Loucy (cell line): ENCODE results near the gene CCT7.
"Not testable (repeated sequence)": the region's sequence is repeated elsewhere in the genome, so short reads cannot be mapped to it uniquely, and the experiment has no call there.

ENCODE experiments used
- H2AFZ ChIP-seq: fragments of 200-600 bp; sonication (generic); 2 replicates; pipeline ENCODE4 v1.6.0; 2016; ENCODE audit warnings: antibody characterized with exemption, mild to moderate bottlenecking, low read length, moderate library complexity
- H3F3A ChIP-seq: fragments of 200-600 bp; 2 replicates; pipeline ENCODE4 v1.6.0; 2016; ENCODE audit warnings: antibody characterized with exemption, low read depth, mild to moderate bottlenecking
- H3K27me3 ChIP-seq: fragments of 200-600 bp; sonication (generic); 2 replicates; pipeline ENCODE4 v1.6.1; 2014; ENCODE audit warnings: low read length, mild to moderate bottlenecking; ENCODE audit not compliant: insufficient read depth, poor library complexity, severe bottlenecking
- H3K36me3 ChIP-seq: fragments of 200-600 bp; sonication (generic); 2 replicates; pipeline ENCODE4 v1.6.1; 2016; ENCODE audit warnings: low read length; ENCODE audit not compliant: insufficient read depth
- H3K4me1 ChIP-seq: fragments of 200-600 bp; sonication (generic); 2 replicates; pipeline ENCODE4 v1.5.1; 2014; ENCODE audit warnings: low read length, mild to moderate bottlenecking; ENCODE audit not compliant: insufficient read depth, poor library complexity, severe bottlenecking
- H3K4me2 ChIP-seq: fragments of 200-600 bp; sonication (generic); 2 replicates; pipeline ENCODE4 v1.6.0; 2014; ENCODE audit warnings: antibody characterized with exemption, low read length, low read depth, mild to moderate bottlenecking; ENCODE audit not compliant: poor library complexity, severe bottlenecking
- H3K4me3 ChIP-seq: fragments of 200-600 bp; sonication (generic); 2 replicates; pipeline ENCODE4 v1.5.1; 2014; ENCODE audit warnings: low read length, mild to moderate bottlenecking, mixed read lengths; ENCODE audit not compliant: poor library complexity, severe bottlenecking
- H3K79me2 ChIP-seq: fragments of 200-600 bp; sonication (generic); 2 replicates; pipeline ENCODE4 v1.6.1; 2014; ENCODE audit warnings: low read length; ENCODE audit not compliant: insufficient read depth
- H3K9ac ChIP-seq: fragments of 200-600 bp; sonication (generic); 2 replicates; pipeline ENCODE4 v1.6.0; 2014; ENCODE audit warnings: mild to moderate bottlenecking, low read depth, low read length, moderate library complexity; ENCODE audit not compliant: poor library complexity, severe bottlenecking
- H3K9me2 ChIP-seq: fragments of 200-600 bp; sonication (generic); replicated peaks from 2 replicates; pipeline ENCODE4 v1.6.1; 2016; ENCODE audit warnings: low read depth, low read length, mixed read lengths
- H3K9me3 ChIP-seq: fragments of 200-600 bp; sonication (generic); 2 replicates; pipeline ENCODE4 v1.6.1; 2014; ENCODE audit warnings: mild to moderate bottlenecking, antibody characterized with exemption, low read length, low read depth; ENCODE audit not compliant: insufficient read depth
- H4K20me1 ChIP-seq: fragments of 200-600 bp; sonication (generic); 2 replicates; pipeline ENCODE4 v1.6.0; 2014; ENCODE audit warnings: antibody characterized with exemption, low read length, mild to moderate bottlenecking; ENCODE audit not compliant: insufficient read depth, poor library complexity, severe bottlenecking
- CTCF ChIP-seq: fragments of 200-600 bp; sonication (generic); conservative IDR thresholded peaks from 2 replicates; pipeline ENCODE4 v1.5.1; 2014; ENCODE audit warnings: mild to moderate bottlenecking, antibody characterized with exemption, low read length
- EZH2phosphoT487 ChIP-seq: fragments of 200-600 bp; IDR thresholded peaks from 2 replicates; pipeline ENCODE4 v1.6.1; 2018; ENCODE audit warnings: antibody characterized with exemption, mild to moderate bottlenecking, moderate library complexity, borderline replicate concordance

The CCT7 gene

GRCh38 chr2:73197579-73197978 is 36.5 kb upstream of the CCT7 start:
- no peaks in the 10 kb centered on the region for H3K27me3 ChIP-seq

GRCh38 chr2:73200281-73200680 is 33.8 kb upstream of the CCT7 start:
- H3K4me2 ChIP-seq, H3K4me1 ChIP-seq, H3F3A ChIP-seq, H4K20me1 ChIP-seq, H3K27me3 ChIP-seq, H2AFZ ChIP-seq, H3K9me2 ChIP-seq, H3K79me2 ChIP-seq, H3K9me3 ChIP-seq, H3K9ac ChIP-seq, H3K36me3 ChIP-seq, H3K4me3 ChIP-seq: not testable (repeated sequence)

More at GRCh38 chr2:73197579-73197978, 36.5 kb upstream of the CCT7 start:
- Histone ChIP-seq H4K20me1 (no peaks in the 10 kb centered on the region), H3K36me3 (no peaks in the 10 kb centered on the region), H3K9me2 (no peaks in the 10 kb centered on the region), H3K4me1 (no peaks in the 10 kb centered on the region), H2AFZ (no peak overlapping the region), H3K79me2 (no peaks in the 10 kb centered on the region), H3K4me3 (no peak overlapping the region), H3K9ac (no peak overlapping the region), H3K4me2 (no peak overlapping the region), H3F3A (no peaks in the 10 kb centered on the region), H3K9me3 (no peaks in the 10 kb centered on the region)
- TF ChIP-seq CTCF (no peak), EZH2phosphoT487 (no peak)

- Histone ChIP-seq H3K79me2 (no peaks in the 10 kb centered on the region), H3K4me3 (no peak within 1 kb of the TSS), H3K36me3 (no peaks in the 10 kb centered on the region), H3F3A (no peaks in the 10 kb centered on the region), H3K9ac (no peak within 1 kb of the TSS), H3K27me3 (no peaks in the 10 kb centered on the region), H3K4me2 (no peak within 1 kb of the TSS), H4K20me1 (no peaks in the 10 kb centered on the region), H3K4me1 (no peaks in the 10 kb centered on the region), H2AFZ (no peak within 1 kb of the TSS), H3K9me2 (no peaks in the 10 kb centered on the region), H3K9me3 (no peaks in the 10 kb centered on the region)
- TF ChIP-seq EZH2phosphoT487 (no peak), CTCF (no peak)
Measured at GRCh38 chr2:73202156-73203054, 31.7 kb upstream of the CCT7 start, which contains the start of gene NOTO. NOTO (plus strand) TSS chr2:73202574; CDS start chr2:73202667, 93 bp downstream.
